SK-N-MC (cell line): ENCODE measurements around the gene ACO2.
"Not testable (repeated sequence)": the region's sequence is repeated elsewhere in the genome, so short reads cannot be mapped to it uniquely, and the experiment has no call there.

Experiments
- DNase-seq: peaks from one replicate; pipeline ENCODE4 v3.0.0-alpha.2; 2011; ENCODE audit warnings: low read depth, low spot score
- H3K27ac ChIP-seq: fragments of 200-600 bp; sonication (generic); 2 replicates; pipeline ENCODE4 v1.5.1; 2016; ENCODE audit warnings: mixed run types
- H3K36me3 ChIP-seq: fragments of 200-600 bp; sonication (generic); 2 replicates; pipeline ENCODE4 v1.6.1; 2017; ENCODE audit warnings: antibody characterized with exemption, low read length, mixed read lengths; ENCODE audit not compliant: insufficient read depth
- H3K4me3 ChIP-seq: fragments of 200-600 bp; sonication (generic); 2 replicates; pipeline ENCODE4 v1.5.1; 2016
- H3K9ac ChIP-seq: fragments of 200-600 bp; sonication (generic); 2 replicates; pipeline ENCODE4 v1.8.0; 2017; ENCODE audit warnings: mixed run types, mixed read lengths; ENCODE audit not compliant: insufficient read length
- H3K9me3 ChIP-seq: fragments of 200-600 bp; sonication (generic); 2 replicates; pipeline ENCODE4 v1.6.1; 2017; ENCODE audit warnings: low read depth, mild to moderate bottlenecking, antibody characterized with exemption, low read length, moderate library complexity, mixed read lengths
- EZH2 ChIP-seq: fragments of 200-600 bp; sonication (generic); IDR thresholded peaks from one replicate; pipeline ENCODE4 v1.6.1; 2017; ENCODE audit warnings: antibody characterized with exemption
- FOXP2 ChIP-seq: optimal IDR thresholded peaks from 2 replicates; pipeline ENCODE3; 2011; ENCODE audit warnings: mild to moderate bottlenecking, moderate library complexity; ENCODE audit not compliant: insufficient read depth; ENCODE audit errors: extremely low read length, control extremely low read depth
- POLR2AphosphoS5 ChIP-seq: IDR thresholded peaks from 2 replicates; pipeline ENCODE4 v1.6.1; 2012; ENCODE audit warnings: mild to moderate bottlenecking, low read depth, low read length, borderline replicate concordance

Gene ACO2

DNA sequence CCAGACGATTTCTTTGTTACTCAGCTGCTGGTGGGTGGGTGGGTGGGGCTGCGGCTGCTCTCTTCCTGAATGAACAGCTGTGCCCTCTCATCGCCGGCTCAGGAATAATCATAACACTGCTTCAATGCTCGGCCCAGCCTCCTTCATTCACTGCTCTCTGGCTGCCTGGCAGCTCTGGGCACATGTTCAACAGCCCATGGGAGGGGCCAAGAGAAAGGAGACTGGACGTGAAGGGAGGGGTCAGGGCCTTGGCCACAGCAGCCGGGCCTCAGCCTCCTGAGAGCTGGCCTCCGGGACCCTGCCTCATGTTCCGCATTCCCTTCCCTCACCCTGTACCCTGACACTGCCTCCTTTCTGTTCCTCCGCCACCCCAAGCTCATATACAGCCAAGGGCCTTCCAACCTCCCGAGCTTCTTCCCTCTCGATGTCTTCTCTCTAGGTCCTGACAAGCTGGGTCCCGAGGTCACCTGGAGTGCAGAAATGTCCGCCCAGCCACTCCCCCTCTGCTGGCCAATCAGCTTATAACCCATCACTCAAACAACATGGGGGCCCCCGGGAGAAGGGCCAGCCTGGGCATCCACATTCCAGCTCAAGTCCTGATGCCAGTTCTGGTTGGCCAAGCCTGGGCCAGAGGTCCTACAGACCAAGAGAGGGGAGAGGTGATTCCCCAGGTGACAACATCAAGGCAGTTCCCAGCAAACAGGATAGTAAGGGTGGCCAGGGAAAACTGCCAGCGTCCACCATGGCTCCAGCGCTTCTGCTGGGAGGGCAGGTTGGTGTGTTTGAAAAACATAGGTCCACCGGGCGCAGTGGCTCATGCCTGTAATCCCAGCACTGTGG lies 88.7 kb downstream of the ACO2 start:
- Histone ChIP-seq H3K9me3 (no peaks in the 10 kb centered on the region), H3K9ac (no peak overlapping the region), H3K4me3 (no peak overlapping the region), H3K36me3 (no peaks in the 10 kb centered on the region), H3K27ac (no peak overlapping the region)
- TF ChIP-seq POLR2AphosphoS5 = no peak
- no peak for TF ChIP-seq EZH2
- no peak for TF ChIP-seq FOXP2
- DNase-seq = no peak

DNA sequence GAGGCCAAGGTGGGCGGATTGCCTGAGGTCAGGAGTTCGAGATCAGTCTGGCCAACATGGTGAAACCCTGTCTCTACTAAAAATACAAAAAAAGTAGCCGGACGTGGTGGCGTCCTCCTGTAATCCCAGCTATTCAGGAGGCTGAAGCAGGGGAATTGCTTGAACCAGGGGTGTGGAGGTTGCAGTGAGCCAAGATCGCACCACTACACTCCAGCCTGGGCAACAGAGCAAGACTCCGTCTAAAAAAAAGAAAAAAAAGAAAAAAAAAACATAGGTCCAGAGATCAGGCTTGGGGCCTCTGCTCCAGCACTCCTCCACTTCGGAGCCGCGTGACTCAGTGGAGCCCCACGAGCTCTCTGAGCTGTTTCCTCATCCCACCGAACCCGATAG lies 89.3 kb downstream of the ACO2 start:
- H3K36me3 ChIP-seq, H3K27ac ChIP-seq, H3K9me3 ChIP-seq, H3K9ac ChIP-seq, H3K4me3 ChIP-seq, DNase-seq: not testable (repeated sequence)

DNA sequence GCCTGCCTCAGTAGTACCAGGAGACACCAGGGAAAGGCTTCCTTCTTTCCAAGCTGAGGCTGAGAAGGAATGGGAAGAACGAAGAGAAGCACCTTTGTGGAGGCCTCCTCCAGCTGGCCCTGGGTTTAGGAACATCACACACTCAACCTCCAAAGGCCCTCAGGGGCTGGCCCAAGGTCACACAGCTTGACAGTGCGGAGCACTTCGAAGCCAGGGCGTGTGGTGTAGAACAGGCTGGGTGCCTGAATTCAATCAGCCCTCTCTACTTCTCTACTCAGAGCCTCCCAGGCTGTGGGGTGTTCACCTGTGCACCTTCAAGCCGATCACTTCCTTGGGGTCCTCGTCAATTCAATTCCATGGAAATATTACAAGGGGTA lies 91.2 kb downstream of the ACO2 start:
- TF ChIP-seq POLR2AphosphoS5 (no peak), EZH2 (no peak), FOXP2 (no peak)
- DNase-seq = no peak
- no peak overlapping the region for H3K27ac ChIP-seq
- H3K36me3 ChIP-seq = no peaks in the 10 kb centered on the region
- H3K4me3 ChIP-seq = no peak overlapping the region
- no peak overlapping the region for H3K9ac ChIP-seq
- H3K9me3 ChIP-seq = no peaks in the 10 kb centered on the region

DNA sequence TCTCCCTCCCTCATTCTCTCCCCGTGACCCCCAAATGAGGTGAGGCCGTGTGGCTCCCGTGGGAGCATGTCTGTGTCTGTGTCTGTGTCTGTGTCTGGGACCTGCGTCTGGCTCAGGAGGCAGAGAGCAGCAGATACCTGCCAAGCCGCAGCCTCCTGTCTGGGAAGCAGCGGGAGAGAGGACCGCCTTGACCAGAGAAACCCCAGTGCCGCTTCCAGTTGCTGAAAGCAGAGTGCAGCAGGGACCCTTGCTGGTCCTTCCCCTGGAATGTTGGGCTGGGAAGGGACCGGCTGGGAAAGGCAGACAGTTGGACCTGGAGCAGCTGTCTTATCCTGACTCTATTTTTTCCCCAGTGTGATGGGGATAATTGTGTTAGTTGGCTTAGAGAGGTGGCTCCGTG lies 92.4 kb downstream of the ACO2 start:
- Histone ChIP-seq H3K27ac (no peak overlapping the region), H3K9ac (no peak overlapping the region), H3K9me3 (no peaks in the 10 kb centered on the region), H3K4me3 (no peak overlapping the region), H3K36me3 (no peaks in the 10 kb centered on the region)
- TF ChIP-seq EZH2 (no peak), POLR2AphosphoS5 (no peak), FOXP2 (no peak)
- DNase-seq = no peak

DNA sequence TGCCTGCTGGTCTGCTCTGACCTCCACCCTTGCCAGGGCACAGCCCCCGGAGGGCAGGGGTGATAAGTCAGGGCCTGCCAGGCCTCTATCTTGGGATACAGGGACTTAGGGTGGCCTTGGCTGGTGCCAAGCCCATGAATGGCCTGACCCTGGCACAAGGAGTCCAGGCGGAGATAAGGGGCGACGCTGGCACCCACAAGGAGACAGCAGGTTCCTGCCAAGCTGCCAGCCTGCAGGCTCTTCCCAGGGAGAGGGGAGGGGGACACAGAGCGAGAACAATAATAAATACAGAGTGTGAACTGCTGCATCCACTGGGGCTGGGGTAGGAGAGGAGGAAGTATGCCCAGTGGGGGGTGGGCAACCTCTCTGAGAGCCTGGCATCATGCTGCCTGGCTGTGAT lies 92.9 kb downstream of the ACO2 start:
- Histone ChIP-seq H3K4me3 (no peak overlapping the region), H3K27ac (no peak overlapping the region), H3K36me3 (no peaks in the 10 kb centered on the region), H3K9ac (no peak overlapping the region), H3K9me3 (no peaks in the 10 kb centered on the region)
- no peak for DNase-seq
- no peak for TF ChIP-seq FOXP2
- TF ChIP-seq EZH2 = no peak
- no peak for TF ChIP-seq POLR2AphosphoS5

DNA sequence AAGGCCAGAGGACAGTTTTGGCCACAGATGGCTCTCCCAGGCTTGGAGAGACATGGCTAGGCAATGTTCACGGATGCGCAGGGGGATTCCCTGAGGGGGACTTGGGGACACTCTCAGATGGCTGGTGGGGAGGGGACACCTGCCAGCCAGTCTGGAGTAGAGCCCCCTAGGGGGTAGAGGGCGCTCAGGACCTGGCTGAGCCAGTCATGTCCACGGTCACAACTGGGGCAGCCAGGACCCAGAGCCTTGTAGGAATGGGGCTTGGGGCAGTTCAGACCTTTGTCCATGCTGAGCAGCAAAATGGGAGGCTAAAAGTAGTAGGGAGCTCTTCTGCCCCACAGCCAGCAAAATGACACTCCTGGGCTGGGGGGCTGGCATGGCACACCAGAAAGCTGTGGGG lies 93.5 kb downstream of the ACO2 start:
- H3K36me3 ChIP-seq = no peaks in the 10 kb centered on the region
- H3K9me3 ChIP-seq = no peaks in the 10 kb centered on the region
- TF ChIP-seq POLR2AphosphoS5 (no peak), FOXP2 (no peak), EZH2 (no peak)
- H3K4me3 ChIP-seq = no peak overlapping the region
- DNase-seq = no peak
- no peak overlapping the region for H3K27ac ChIP-seq
- no peak overlapping the region for H3K9ac ChIP-seq

DNA sequence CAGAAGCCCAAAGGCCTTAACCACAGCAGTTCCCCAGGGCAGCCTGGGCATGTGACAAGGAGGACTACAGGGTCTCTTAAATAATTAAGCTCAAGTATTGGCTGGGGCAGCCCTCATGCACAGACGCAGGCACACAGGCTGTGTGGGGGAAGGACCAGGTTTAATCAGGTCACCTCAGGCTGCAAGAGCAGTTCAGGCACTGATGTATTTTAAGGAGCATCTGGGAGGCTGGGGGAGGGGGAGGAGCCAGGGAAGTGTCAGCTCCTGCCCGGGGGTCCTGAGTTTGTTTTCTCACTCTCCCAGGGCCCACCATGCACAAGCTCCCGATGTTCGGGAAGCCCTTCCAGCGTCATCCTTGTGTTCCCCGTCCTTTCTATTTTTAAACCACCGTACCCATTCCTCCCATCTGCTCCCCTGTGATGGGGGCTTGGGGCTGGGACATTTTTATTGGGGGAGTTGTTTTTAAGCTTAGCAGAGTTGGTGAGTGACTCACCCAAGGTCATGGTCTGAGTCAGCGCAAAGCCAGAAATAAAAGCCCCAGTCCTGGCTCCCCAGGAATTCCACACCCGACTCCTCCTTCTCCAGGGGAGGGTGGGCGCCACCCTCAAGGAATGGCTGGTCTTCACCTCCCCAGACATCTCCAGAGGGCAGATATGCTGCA lies 94.3 kb downstream of the ACO2 start:
- TF ChIP-seq EZH2 (no peak), POLR2AphosphoS5 (no peak), FOXP2 (no peak)
- no peak for DNase-seq
- no peaks in the 10 kb centered on the region for H3K9me3 ChIP-seq
- no peaks in the 10 kb centered on the region for H3K36me3 ChIP-seq
- H3K27ac ChIP-seq = no peak overlapping the region
- H3K4me3 ChIP-seq = no peak overlapping the region
- no peak overlapping the region for H3K9ac ChIP-seq

DNA sequence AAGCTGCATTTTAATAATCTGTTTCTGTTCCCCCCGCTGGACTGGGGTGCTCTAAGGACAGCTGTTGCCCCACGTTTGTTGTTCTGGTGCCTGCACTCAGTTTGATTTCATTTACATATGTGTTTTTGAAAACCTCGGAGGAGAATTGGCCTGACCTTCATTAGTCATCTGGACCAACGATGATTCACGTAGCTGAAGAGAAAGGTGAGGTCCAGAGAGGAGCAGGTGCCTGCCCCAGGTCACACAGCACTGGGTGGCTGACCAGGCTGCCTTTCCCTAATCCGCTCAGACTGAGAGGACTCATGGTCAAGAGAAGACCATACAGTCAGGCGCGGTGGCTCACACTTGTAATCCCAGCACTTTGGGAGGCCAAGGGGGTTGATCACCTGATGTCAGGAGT lies 95.6 kb downstream of the ACO2 start:
- H3K9me3 ChIP-seq = no peaks in the 10 kb centered on the region
- no peak overlapping the region for H3K4me3 ChIP-seq
- DNase-seq = no peak
- no peak overlapping the region for H3K27ac ChIP-seq
- no peak overlapping the region for H3K9ac ChIP-seq
- no peaks in the 10 kb centered on the region for H3K36me3 ChIP-seq
- no peak for TF ChIP-seq POLR2AphosphoS5
- TF ChIP-seq EZH2 = no peak
- TF ChIP-seq FOXP2 = no peak
